GM12801 (cell line): ENCODE data around the gene SLC25A44.

Source experiments
- TF ChIP-seq, protein P1 (sequence below): IDR thresholded peaks from one replicate; pipeline ENCODE4 v1.5.1; 2011; ENCODE audit warnings: control low read depth; ENCODE audit not compliant: insufficient read length; ENCODE audit errors: extremely low read depth

The SLC25A44 gene

DNA sequence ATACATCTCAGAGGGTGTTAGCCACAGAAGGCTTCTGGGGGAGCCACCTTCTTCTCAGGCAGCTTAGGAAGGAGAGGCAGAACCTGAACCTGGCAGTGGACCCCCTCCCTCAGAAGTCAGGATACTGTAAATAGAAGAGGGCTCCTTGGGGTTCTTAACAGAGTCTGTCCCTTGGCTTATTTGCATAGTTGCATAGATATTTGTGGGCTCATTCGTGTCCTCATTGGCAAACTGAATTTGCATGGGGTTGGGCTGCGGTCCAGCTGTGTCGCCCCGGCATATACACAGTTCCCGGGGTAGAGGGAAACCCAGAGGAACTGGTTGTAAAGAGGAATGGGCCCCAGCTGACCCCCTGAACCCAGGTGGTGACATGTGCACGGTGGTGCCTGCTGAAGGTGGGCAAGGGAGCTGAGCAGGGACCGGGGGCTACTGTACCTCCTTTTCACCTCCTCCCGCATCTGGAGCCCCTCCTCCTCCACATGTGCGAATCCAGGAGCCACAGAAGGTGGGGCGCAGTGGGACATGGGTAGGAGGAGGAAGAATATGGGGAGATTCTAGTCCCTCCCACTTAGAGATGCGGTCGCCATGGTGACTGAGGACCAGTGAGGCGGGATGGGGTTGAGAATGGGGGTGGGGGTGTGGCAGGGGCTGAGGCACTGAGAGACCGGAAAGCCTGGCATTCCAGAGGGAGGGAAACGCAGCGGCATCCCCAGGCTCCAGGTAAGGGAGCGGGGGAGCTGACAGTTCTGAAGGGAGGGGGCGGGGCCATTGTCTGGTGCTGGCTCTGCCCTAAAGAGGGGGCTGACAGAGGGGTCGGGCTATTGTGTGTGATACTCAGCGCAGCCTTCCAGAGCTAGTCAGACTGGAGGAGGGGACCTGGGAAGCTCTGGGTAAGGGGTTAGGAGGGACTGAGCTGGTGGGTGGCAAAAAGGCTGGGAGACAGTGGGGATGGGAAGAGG is 44.3 kb upstream of the SLC25A44 start:
- TF ChIP-seq, protein P1, sequence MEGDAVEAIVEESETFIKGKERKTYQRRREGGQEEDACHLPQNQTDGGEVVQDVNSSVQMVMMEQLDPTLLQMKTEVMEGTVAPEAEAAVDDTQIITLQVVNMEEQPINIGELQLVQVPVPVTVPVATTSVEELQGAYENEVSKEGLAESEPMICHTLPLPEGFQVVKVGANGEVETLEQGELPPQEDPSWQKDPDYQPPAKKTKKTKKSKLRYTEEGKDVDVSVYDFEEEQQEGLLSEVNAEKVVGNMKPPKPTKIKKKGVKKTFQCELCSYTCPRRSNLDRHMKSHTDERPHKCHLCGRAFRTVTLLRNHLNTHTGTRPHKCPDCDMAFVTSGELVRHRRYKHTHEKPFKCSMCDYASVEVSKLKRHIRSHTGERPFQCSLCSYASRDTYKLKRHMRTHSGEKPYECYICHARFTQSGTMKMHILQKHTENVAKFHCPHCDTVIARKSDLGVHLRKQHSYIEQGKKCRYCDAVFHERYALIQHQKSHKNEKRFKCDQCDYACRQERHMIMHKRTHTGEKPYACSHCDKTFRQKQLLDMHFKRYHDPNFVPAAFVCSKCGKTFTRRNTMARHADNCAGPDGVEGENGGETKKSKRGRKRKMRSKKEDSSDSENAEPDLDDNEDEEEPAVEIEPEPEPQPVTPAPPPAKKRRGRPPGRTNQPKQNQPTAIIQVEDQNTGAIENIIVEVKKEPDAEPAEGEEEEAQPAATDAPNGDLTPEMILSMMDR, result no peak

DNA sequence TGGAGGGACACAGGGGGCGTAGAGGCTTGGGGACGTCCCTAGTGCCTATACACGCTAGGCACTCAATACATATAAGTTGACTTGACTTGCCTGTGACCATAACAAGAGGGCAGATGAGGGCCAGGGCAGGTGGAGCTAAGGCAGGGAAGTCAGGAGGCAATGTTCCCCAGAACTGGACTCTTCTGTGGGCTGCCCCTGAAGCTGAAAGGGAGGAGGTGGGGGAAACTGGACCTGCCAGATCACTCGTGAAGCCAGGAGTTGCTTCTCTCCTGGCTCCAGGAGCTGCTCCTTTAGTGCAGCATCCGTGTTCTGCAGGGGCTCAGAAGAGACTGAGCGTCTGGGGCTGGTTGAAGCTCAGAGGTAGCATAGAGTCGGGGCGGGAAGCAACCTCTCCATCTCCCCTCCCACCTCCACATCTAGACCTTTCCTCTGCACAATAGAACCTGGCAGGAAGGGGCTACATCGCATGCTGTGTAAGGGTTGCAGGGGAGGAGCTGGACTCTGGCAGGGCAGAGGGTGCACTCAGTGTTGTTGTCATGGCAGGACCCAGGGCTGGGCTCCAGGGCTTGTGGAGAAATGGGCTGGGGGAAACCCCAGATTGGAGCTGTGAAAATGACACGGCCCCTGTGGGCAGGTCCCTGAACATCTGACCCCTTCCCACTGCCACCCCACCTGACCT is 43.4 kb upstream of the SLC25A44 start:
- TF ChIP-seq, protein P1, result no peak

DNA sequence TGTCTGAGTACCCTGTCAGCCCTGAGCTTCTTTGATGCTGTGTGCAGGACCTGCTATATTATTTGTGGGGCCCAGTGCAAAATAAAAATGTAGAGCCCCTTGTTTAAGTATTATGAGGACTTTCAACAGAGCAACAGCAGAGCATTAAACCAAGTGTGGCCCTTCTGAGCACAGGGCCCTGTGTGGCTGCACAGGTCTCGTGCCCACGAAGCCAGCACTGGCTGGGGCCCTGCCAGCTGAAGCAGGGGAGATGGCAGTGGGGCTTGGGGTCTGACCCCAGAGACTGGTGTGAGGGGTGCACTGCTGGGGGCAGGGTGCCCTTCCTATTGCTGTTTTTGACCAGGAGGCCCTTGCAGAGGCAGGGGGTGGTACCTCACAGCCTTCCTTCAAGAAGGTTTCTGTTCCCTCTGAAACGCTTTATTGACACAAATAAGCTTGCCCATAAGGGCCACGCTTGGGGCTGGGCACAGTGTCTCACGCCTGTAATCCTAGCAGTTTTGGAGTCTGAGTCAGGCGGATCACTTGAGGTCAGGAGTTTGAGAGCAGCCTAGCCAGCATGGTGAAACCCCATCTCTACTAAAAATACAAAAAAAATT is 42.7 kb upstream of the SLC25A44 start:
- TF ChIP-seq, protein P1, result no peak

DNA sequence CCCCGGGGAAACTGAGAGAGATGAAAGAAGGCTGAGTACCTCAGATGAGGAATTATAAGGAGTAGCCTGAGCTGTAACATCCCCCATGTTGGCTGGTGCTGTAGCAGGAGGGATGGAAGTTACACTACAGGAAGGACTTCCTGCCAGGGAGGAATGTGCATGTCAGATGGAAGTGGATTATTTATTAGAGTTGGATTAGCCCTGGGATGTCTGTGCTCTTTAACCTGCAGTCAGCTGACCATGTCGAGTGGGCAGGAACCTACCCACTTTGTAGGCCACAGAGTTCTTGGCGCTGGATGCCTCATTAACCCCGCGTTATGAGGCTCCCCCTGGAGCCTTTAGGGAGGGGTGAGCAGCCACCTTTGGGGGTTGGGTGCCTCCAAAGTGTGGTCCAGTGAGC is 41.3 kb upstream of the SLC25A44 start:
- TF ChIP-seq, protein P1, result no peak

DNA sequence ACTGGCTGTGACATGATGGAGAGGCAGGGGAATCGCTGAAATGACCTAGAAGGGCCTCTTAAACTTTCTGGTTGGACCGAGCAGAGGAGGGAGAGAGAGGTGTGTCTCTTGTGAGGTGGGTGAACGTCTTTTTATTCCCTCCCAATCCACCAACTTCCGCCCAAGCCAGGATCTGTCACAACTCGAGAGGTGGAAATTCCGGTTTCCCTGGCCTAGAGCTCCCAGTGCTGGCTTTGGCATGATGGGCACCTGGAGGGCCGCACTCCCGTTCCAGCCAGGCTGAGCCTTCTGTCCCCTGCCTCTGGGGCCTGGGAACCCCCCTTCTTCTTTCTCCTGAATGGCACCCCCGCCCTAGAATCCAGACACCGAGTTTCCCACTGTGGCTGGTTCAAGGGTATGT is 40.5 kb upstream of the SLC25A44 start, which contains the start of gene SEMA4A:
SEMA4A (plus strand) TSS at position 224 of the 400 bp plus-strand sequence. CDS start 994 bp downstream, outside the sequence.
- TF ChIP-seq, protein P1, result no peak

DNA sequence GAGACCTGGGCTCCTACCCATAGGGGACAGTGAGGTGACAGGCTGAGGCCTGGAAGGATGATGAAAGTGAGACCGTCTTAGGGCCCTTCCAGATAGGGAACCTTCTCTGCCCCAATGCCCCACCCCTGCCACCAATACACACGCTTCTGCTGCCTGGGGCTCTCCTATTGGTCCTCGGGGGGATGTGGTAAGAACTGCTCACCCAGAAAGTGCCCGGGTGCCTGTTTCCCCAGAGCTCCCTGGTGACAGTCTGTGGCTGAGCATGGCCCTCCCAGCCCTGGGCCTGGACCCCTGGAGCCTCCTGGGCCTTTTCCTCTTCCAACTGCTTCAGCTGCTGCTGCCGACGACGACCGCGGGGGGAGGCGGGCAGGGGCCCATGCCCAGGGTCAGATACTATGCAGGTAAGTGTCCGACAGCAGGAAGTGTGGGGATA is 39.6 kb upstream of the SLC25A44 start:
- TF ChIP-seq, protein P1, result no peak
